GM12892 (cell line): ENCODE measurements around the gene MCM10.

ENCODE experiments used
- POLR2A ChIP-seq: IDR thresholded peaks from 2 replicates; pipeline ENCODE4 v1.6.1; 2011; ENCODE audit warnings: low read depth, low read length, control low read depth
- POLR2AphosphoS5 ChIP-seq: IDR thresholded peaks from 2 replicates; pipeline ENCODE4 v1.6.1; 2011; ENCODE audit warnings: low read depth, low read length, control low read depth
- TAF1 ChIP-seq: IDR thresholded peaks from 2 replicates; pipeline ENCODE4 v1.6.1; 2011; ENCODE audit warnings: low read depth, mild to moderate bottlenecking, control low read depth, low read length, borderline replicate concordance

- TF ChIP-seq POLR2A (no peak), POLR2AphosphoS5 (no peak), TAF1 (no peak)
Observed at GRCh38 chr10:13117841-13118783, 43.2 kb upstream of the MCM10 start.
